Measurements from ENCODE around the gene SMPD1. TPM values are rescaled to one million over a fixed set of nuclear protein-coding genes. Genes with fewer than 3 reads are reported as not detected.
A peak's percentile ranks its signal among the peaks of the same experiment; 100 is the strongest.

Gene SMPD1
- total and polyA plus RNA-seq, 9 of the 15 experiments (the other 6 are each of a cell fraction or from before 2014, with no cell fraction given) = 0.90 to 9.9 (median 5.2) TPM

GRCh38 chr11:6388748-6389147 is 1.5 kb upstream of the SMPD1 start (continued):
- TF ChIP-seq TCF3 (CRISPR knock-in tag; IDR thresholded peaks at IDR 0.05) (peak; percentile 64), NCOR1 (IDR thresholded peaks at IDR 0.05) (peak; percentile 42; the same call in 1 of the 2 replicates), CBFA2T3 (IDR thresholded peaks at IDR 0.05) (peak; percentile 78), ZNF3 (CRISPR knock-in tag; IDR thresholded peaks at IDR 0.05) (0 out of 2 replicates have a peak, but pooled peaks have one; percentile 65), NCOA2 (IDR thresholded peaks at IDR 0.05; ENCODE audit: partially characterized antibody in 2 of 2) (no peak), ZNF584 (CRISPR knock-in tag; IDR thresholded peaks at IDR 0.05; ENCODE audit: low read depth) (no peak), RREB1 (CRISPR knock-in tag; IDR thresholded peaks at IDR 0.05) (no peak), SOX6 (IDR thresholded peaks at IDR 0.05) (peak; percentile 61), KLF13 (tag; IDR thresholded peaks at IDR 0.05; ENCODE audit: borderline replicate concordance, low read depth) (no peak), BCOR (IDR thresholded peaks at IDR 0.05) (no peak), ZBTB1 (CRISPR knock-in tag; IDR thresholded peaks at IDR 0.05; ENCODE audit: borderline replicate concordance, low read depth) (no peak), TAL1 (IDR thresholded peaks at IDR 0.05) (peak; percentile 48; the same call in 1 of the 2 replicates)

Measured in K562 (cell line).